ENCODE measurements around the gene MTARC2.

The MTARC2 gene

GRCh38 chr1:220828950-220829586, 80.9 kb downstream of the MTARC2 start:
- Histone ChIP-seq H3K4ac (ENCODE audit: low read depth, low read length) (no peak overlapping the region), H3K9me3 (ENCODE audit: insufficient read depth, low read depth, low read length) (no peaks in the 10 kb centered on the region), H3K36me3 (ENCODE audit: control insufficient read depth in 1 of 2, insufficient read depth in 2 of 2, low read length in 2 of 2) (no peaks in the 10 kb centered on the region), H2BK12ac (ENCODE audit: low read length) (no peak overlapping the region), H3K27me3 (ENCODE audit: insufficient read depth, low read length) (no peaks in the 10 kb centered on the region), H4K12ac (ENCODE audit: low read depth, low read length) (no peak overlapping the region), H3K4me3 (ENCODE audit: low read depth, low read length) (no peak overlapping the region), H3K4me1 (ENCODE audit: control insufficient read depth in 1 of 2, insufficient read depth in 2 of 2, low read length in 2 of 2) (peaks cover 6 to 12% of the 10 kb centered on the region in 2 experiments), H3K23ac (ENCODE audit: low read length) (no peak overlapping the region), H4K91ac (ENCODE audit: low read depth, low read length) (no peak overlapping the region), H3K9ac (ENCODE audit: low read length) (no peak overlapping the region), H2AK5ac (ENCODE audit: low read length) (no peak overlapping the region), H4K8ac (ENCODE audit: low read depth, low read length) (no peak overlapping the region), H2BK120ac (ENCODE audit: insufficient read depth, low read length, poor library complexity) (no peak overlapping the region), H2BK5ac (ENCODE audit: low read depth, low read length, poor library complexity) (no peak overlapping the region), H3K79me2 (ENCODE audit: control insufficient read depth, insufficient read depth, low read length, poor library complexity) (no peaks in the 10 kb centered on the region), H3K18ac (ENCODE audit: low read length) (no peak overlapping the region), H3K14ac (ENCODE audit: low read length) (no peak overlapping the region), H2AFZ (ENCODE audit: insufficient read depth, low read length, poor library complexity) (no peak overlapping the region), H3K27ac (ENCODE audit: low read depth, low read length) (no peak overlapping the region), H3K4me2 (ENCODE audit: low read length) (no peak overlapping the region), H3K79me1 (ENCODE audit: low read length) (peaks cover 5% of the 10 kb centered on the region)
- DNase-seq: no peak
- WGBS (ENCODE audit: extremely low coverage, insufficient coverage, insufficient read length): no CpG with 5 or more reads among the region's 4 CpGs

GRCh38 chr1:220833436-220833835, 85.3 kb downstream of the MTARC2 start:
- Histone ChIP-seq H4K12ac (ENCODE audit: low read depth, low read length) (no peak overlapping the region), H4K91ac (ENCODE audit: low read depth, low read length) (no peak overlapping the region), H3K36me3 (ENCODE audit: control insufficient read depth in 1 of 2, insufficient read depth in 2 of 2, low read length in 2 of 2) (no peaks in the 10 kb centered on the region), H2BK120ac (ENCODE audit: insufficient read depth, low read length, poor library complexity) (no peak overlapping the region), H3K79me2 (ENCODE audit: control insufficient read depth, insufficient read depth, low read length, poor library complexity) (no peaks in the 10 kb centered on the region), H3K9me3 (ENCODE audit: insufficient read depth, low read depth, low read length) (no peaks in the 10 kb centered on the region), H3K4me1 (ENCODE audit: control insufficient read depth in 1 of 2, insufficient read depth in 2 of 2, low read length in 2 of 2) (no peaks in the 10 kb centered on the region), H3K4me2 (ENCODE audit: low read length) (no peak overlapping the region), H3K4ac (ENCODE audit: low read depth, low read length) (no peak overlapping the region), H2BK12ac (ENCODE audit: low read length) (no peak overlapping the region), H4K8ac (ENCODE audit: low read depth, low read length) (no peak overlapping the region), H3K9ac (ENCODE audit: low read length) (no peak overlapping the region), H2AK5ac (ENCODE audit: low read length) (no peak overlapping the region), H2BK5ac (ENCODE audit: low read depth, low read length, poor library complexity) (no peak overlapping the region), H3K23ac (ENCODE audit: low read length) (no peak overlapping the region), H3K27ac (ENCODE audit: low read depth, low read length) (no peak overlapping the region), H3K27me3 (ENCODE audit: insufficient read depth, low read length) (no peaks in the 10 kb centered on the region), H3K14ac (ENCODE audit: low read length) (no peak overlapping the region), H3K79me1 (ENCODE audit: low read length) (no peaks in the 10 kb centered on the region), H3K4me3 (ENCODE audit: low read depth, low read length) (no peak overlapping the region), H3K18ac (ENCODE audit: low read length) (no peak overlapping the region), H2AFZ (ENCODE audit: insufficient read depth, low read length, poor library complexity) (no peak overlapping the region)
- no CpG with 5 or more reads among the region's 2 CpGs for WGBS (ENCODE audit: extremely low coverage, insufficient coverage, insufficient read length)
- no peak for DNase-seq

All from trophoblast cell (in vitro differentiated cells and primary cell).